Bronchial epithelial cell (primary cell): Measurements from ENCODE around the gene ASXL2. TPM values are rescaled to one million over a fixed set of nuclear protein-coding genes. Genes with fewer than 3 reads are reported as not detected.

Experiments
- DNase-seq: peaks from one replicate; pipeline ENCODE4 v3.0.0-alpha.2; 2010; ENCODE audit warnings: low read depth
- FAIRE-seq: peaks from 2 replicates; lab custom pipeline; 2011; peaks lifted over from hg19 to GRCh38; lab: Jason Lieb, UNC
- H3K27me3 ChIP-seq: 2 replicates; pipeline ENCODE4 v1.5.1; 2011; ENCODE audit warnings: low read length; ENCODE audit not compliant: control insufficient read depth, insufficient read depth
- H3K36me3 ChIP-seq: 2 replicates; pipeline ENCODE4 v1.5.1; 2011; ENCODE audit warnings: low read length; ENCODE audit not compliant: control insufficient read depth, insufficient read depth
- H3K4me3 ChIP-seq: 2 replicates; pipeline ENCODE4 v1.5.1; 2011; ENCODE audit warnings: mild to moderate bottlenecking, low read depth, low read length, control low read depth
- CTCF ChIP-seq: IDR thresholded peaks from 2 replicates; pipeline ENCODE4 v1.5.1; 2011; ENCODE audit warnings: mild to moderate bottlenecking, moderate library complexity, low read length, control low read depth, inconsistent platforms; ENCODE audit not compliant: insufficient read depth, severe bottlenecking
- total RNA-seq: library from RNA; depleted of rRNA; stranded (reverse); fragments of >200 nt; gene quantifications from 2 replicates; pipeline ENCODE4 v1.2.1, GENCODE V29; 2014

Gene ASXL2
- total RNA-seq, 1 donor from 2014 or later, result 4.2 TPM

GRCh38 chr2:25784404-25784803 is 93.9 kb downstream of the ASXL2 start:
- no peak for DNase-seq
- H3K27me3 ChIP-seq, result no peaks in the 10 kb centered on the region
- FAIRE-seq, result no peak
- no peak for TF ChIP-seq CTCF
- peaks cover 1% of the 10 kb centered on the region for H3K36me3 ChIP-seq
- no peak overlapping the region for H3K4me3 ChIP-seq

GRCh38 chr2:25777077-25777476 is 101.2 kb downstream of the ASXL2 start:
- Histone ChIP-seq H3K36me3 (peaks cover 1% of the 10 kb centered on the region), H3K4me3 (no peak overlapping the region), H3K27me3 (no peaks in the 10 kb centered on the region)
- DNase-seq (no peak), FAIRE-seq (no peak)
- TF ChIP-seq CTCF, result no peak

GRCh38 chr2:25772078-25772477 is 106.2 kb downstream of the ASXL2 start:
- peaks cover 4% of the 10 kb centered on the region for H3K36me3 ChIP-seq
- no peak for TF ChIP-seq CTCF
- DNase-seq (no peak), FAIRE-seq (no peak)
- no peaks in the 10 kb centered on the region for H3K27me3 ChIP-seq
- no peak overlapping the region for H3K4me3 ChIP-seq

- H3K36me3 ChIP-seq, result peaks cover 4% of the 10 kb centered on the region
- H3K4me3 ChIP-seq, result no peak overlapping the region
- H3K27me3 ChIP-seq, result no peaks in the 10 kb centered on the region
- FAIRE-seq (no peak), DNase-seq (no peak)
- no peak for TF ChIP-seq CTCF
Measured at GRCh38 chr2:25763575-25763974, 114.7 kb downstream of the ASXL2 start.

GRCh38 chr2:25760297-25760696 is 118.0 kb downstream of the ASXL2 start:
- Histone ChIP-seq H3K27me3 (no peaks in the 10 kb centered on the region), H3K36me3 (peaks cover 4% of the 10 kb centered on the region), H3K4me3 (no peak overlapping the region)
- no peak for FAIRE-seq
- no peak for DNase-seq
- TF ChIP-seq CTCF, result no peak

GRCh38 chr2:25758348-25758747 is 119.9 kb downstream of the ASXL2 start:
- Histone ChIP-seq H3K27me3 (no peaks in the 10 kb centered on the region), H3K36me3 (peaks cover 4% of the 10 kb centered on the region), H3K4me3 (no peak overlapping the region)
- FAIRE-seq (no peak), DNase-seq (no peak)
- TF ChIP-seq CTCF, result no peak
